NCI-H2029 (cell line): ENCODE results near the gene SH3BP4.

Source experiments
- DNase-seq: peaks from one replicate; lab custom pipeline; 2025; lab: John Stamatoyannopoulos, UW

Gene SH3BP4

GRCh38 chr2:234983011-234983726 is 31.4 kb downstream of the SH3BP4 start:
- DNase-seq: peak; percentile 86

GRCh38 chr2:234985608-234986245 is 33.9 kb downstream of the SH3BP4 start:
- DNase-seq: no peak

- DNase-seq: no peak
Observed at GRCh38 chr2:234986390-234986789, 34.6 kb downstream of the SH3BP4 start.

- DNase-seq: no peak
Observed at GRCh38 chr2:234986876-234987720, 35.3 kb downstream of the SH3BP4 start.

- DNase-seq: no peak
Observed at GRCh38 chr2:234987754-234988153, 35.9 kb downstream of the SH3BP4 start.

DNA sequence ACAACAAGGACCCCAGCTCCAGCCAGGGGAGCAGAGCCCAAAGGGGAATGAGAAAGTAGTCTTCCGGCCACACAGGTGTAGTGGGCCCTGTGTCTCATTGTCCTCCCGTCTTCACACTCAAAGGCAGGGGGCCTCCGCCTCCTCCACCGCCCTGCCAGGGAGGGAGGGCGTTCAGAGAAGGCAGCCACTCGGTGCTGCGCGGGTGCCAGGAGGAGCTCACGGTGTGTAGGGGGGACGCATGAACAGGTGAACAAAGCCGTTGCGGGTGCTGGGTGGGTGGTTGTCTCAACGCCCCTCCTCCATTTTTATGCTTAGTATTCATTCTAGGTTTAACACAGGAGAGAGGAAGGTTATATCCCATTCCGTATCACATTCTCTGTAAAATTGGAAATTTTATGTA is 36.7 kb downstream of the SH3BP4 start:
- no peak for DNase-seq

DNA sequence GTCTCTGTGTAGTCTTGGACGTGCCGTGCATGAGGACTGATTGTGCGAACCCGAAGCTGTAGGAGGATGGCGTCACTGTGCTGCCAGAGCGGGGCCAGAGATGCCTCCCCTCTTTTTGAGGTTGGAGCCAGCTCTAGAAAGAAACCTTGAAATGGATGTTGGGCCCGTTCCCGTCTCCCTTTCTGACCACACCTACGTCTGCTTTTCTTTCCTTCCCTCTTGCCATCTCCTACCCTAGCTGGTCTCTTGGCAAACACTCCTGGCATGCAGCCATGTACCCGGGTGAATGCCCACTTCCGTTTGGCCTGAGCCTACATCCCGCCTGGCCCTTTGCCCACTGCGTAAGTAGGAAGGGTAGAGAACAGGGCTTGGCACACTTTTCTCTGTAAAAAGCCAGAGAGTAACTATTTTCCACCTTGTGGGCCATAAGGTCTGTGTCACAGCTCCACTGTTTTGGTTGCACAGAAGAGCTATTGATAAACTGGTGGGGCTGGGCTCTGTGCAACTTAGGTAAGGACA is 37.4 kb downstream of the SH3BP4 start:
- DNase-seq: peak; percentile 93

DNA sequence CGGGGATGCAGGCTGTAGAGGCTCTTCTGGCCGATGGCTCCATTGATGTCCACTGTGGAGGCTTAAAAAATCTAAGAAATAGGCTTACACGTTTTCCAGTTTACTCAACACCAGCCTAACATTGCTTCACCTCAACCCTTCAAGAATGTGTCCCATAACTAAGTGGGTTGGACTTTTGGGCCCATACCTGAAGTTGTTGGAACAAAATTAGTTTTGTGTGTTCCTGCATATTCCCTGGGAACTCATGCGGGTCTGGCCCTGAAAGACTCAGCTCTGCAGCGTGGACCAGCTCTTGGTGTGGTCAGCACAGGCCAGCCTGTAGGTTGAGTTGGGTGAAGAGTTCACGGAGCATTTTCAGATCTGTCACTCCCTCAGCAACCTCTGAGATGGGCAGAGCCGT is 38.5 kb downstream of the SH3BP4 start:
- no peak for DNase-seq

DNA sequence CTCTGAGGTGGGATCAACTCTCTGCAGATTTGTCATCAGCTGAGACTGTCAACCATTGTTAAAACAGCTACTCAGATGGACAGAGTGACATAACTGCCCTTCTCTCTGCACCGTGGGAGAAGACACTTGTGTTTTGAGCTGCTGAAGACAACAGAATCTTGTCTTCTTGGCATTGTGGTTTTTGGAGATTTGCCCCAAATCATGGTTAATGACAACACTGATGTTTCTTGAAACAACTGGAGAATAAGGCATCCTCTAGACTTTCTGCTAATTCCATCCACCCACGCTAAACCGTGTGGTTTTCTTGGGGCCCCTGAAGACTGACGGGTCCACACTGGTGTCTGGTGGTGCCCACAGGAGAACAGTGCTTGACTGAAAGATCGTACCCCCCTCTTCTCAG is 39.5 kb downstream of the SH3BP4 start:
- no peak for DNase-seq

DNA sequence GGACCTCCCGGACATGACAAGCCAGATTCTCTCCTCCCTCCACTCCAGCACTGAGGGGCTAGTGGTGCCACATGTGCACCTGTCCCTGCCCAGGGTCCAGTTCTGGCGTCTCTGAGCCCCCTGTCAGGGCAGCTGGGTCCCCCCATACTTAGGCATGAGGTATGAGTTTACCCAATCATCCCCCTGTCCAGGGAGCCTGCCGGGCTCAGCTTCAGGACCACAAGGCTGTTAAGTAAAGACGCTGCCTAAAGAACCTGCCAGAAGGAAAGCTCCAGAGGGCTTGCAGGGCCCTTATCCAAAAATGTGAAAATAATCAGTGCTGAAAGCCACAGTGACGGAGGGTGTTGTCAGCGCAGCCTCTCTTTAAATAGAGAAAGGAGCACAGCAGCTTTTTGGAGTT is 40.0 kb downstream of the SH3BP4 start:
- DNase-seq: no peak

DNA sequence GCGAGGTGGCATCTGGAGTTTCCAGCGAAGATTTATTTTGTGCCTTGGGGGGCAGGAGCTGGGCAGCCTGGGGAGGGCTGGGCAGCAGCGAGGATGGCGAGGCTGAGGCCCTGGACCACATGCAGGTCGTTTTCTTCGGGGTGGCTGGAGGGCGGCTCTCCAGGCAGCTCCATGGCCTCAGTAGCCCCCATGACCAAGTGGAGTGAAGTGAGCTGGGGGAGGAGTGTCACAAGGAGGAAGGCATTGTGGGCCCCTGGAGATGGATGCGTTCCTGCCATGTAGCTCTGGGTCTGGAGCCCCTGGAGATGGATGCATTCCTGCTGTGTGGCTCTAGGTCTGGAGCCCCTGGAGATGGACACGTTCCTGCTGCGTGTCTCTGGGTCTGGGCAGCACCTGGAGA is 40.4 kb downstream of the SH3BP4 start:
- DNase-seq: no peak

- no peak for DNase-seq
Observed at GRCh38 chr2:234992624-234993349, 41.0 kb downstream of the SH3BP4 start.

- no peak for DNase-seq
Observed at GRCh38 chr2:234993541-234993981, 41.7 kb downstream of the SH3BP4 start.

DNA sequence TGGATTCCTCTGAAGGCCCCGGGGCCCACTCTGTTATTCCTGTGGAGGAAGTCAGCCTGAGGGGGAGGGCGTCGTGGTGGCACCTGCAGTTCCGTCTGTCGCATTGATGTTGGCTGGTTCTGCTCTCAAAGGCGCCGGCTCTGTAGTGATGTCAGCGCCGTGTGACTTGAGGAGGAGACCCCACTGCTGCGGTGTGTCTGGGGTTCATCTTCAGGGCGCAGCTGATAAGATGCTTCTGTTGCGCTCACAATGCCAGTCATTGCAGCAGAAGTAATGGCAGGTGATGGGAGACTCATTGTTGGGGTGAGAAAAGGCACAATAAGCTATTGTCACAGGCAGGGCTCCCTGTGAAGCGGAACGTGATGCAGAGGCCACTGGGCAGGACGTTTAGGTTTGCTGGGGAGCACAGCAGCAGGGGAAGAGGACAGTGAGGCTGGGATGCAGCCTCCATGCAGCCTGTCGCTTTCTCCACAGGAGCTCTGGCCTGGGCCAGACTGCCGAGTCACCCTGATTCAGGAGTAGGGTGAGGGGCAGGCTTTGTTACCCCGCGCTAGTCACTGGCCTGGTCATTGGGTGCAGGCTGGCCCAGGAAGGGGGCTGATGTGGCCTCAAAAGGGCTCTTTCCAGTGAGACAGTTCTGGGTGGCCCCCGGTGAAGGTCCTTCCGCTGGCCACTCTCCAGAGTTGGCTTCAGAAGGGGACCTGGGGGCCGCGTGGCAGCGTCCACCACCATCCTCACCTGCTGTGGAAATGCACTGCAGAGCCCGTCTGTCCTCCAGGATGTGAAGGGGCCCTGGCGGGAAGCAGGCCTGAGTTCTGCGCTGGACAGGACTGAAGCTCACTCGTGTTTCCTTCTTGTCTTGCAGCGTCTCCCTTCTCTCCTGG is 42.9 kb downstream of the SH3BP4 start:
- no peak for DNase-seq

- no peak for DNase-seq
Observed at GRCh38 chr2:234995332-234996068, 43.7 kb downstream of the SH3BP4 start.

DNA sequence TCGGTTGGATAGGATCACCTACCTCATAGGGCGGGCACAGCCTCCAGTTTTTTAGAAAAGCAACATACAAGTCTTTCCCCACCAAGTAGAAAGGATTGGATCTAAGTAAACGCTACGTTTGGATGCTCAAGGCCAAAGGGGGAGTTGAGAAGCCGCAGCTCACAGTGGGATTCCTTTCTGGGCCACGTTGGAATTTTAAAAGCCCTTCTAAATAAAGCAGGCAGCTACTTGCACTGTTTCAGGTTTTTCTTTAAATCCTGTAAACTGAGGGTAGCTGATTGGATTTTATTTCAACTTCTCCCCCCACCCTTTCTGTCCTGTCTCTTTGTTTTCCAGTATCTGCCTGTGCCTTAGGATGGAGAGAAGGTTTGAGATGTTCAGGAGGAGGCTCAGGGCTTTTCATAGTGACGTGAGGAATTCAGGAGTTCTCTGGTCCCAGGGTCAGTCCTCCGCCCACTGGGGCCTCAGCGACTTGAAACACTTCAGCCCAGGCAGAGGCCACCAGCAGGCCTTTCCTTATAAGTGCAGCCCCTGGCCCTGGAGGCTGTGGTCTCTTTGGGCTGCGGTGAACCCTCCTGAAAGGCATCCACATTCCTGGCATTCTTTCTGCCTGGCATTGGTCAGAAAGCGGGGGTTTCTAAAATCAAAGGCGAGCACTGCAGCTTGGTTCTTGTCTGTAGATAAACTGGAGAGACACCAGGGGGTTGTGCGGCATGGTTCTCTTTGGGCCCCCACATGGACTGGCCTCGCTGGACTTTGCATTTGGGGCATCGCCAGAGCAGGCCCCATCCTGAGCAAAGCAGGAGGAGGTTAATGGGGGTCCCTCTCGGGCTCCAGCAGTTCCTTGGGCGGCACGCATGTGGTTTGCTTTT is 44.5 kb downstream of the SH3BP4 start:
- no peak for DNase-seq

DNA sequence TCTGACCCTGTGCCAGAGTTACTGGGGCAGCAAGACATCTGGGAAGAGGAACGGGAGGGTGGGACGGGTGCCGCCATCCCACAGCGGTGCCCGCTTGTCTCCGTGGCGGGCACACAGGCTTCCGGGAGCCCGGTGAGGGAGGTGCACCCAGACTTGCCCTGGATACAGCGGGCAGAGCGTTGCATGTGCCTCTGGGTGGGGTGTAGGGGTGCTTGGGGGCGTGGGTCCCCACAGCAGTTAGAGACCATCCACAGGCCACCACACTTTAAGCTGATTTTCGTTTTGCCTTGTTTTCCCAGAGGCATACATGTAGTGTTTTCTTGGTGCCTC is 45.1 kb downstream of the SH3BP4 start:
- no peak for DNase-seq

GRCh38 chr2:234997389-234997788 is 45.6 kb downstream of the SH3BP4 start:
- DNase-seq: no peak
